IgD-negative memory B cell (primary cell): ENCODE measurements around the gene UBE2B. TPM values are rescaled to one million over a fixed set of nuclear protein-coding genes. Genes with fewer than 3 reads are reported as not detected.
A peak's percentile ranks its signal among the peaks of the same experiment; 100 is the strongest.
"Not testable (repeated sequence)": the region's sequence is repeated elsewhere in the genome, so short reads cannot be mapped to it uniquely, and the experiment has no call there.

Source experiments
- H3K27ac Mint-ChIP-seq, 3 donors: one replicate each; pipeline ENCODE4 v1.8.0; 2020 to 2022; ENCODE audit warnings: mild to moderate bottlenecking in 3 of 3, mixed read lengths in 3 of 3, moderate library complexity in 1 of 3
- H3K27me3 Mint-ChIP-seq: one replicate; pipeline ENCODE4 v1.8.0; 2021; ENCODE audit warnings: mixed read lengths
- H3K36me3 Mint-ChIP-seq: one replicate; pipeline ENCODE4 v1.8.0; 2020; ENCODE audit warnings: mild to moderate bottlenecking, mixed read lengths
- H3K4me1 Mint-ChIP-seq, 3 donors: one replicate each; pipeline ENCODE4 v1.8.0; 2020 to 2022; ENCODE audit warnings: mixed read lengths in 3 of 3, mild to moderate bottlenecking in 1 of 3
- H3K4me3 Mint-ChIP-seq, 4 donors: one replicate each; pipeline ENCODE4 v1.8.0; 2020 to 2022; ENCODE audit warnings: mild to moderate bottlenecking in 4 of 4, mixed read lengths in 4 of 4, moderate library complexity in 3 of 4
- H3K9me3 Mint-ChIP-seq, 3 donors: one replicate each; pipeline ENCODE4 v1.8.0; 2020 to 2021; ENCODE audit warnings: mixed read lengths in 3 of 3, mild to moderate bottlenecking in 1 of 3
- polyA plus RNA-seq: library from polyadenylated mRNA; unstranded; fragments of 300-500 nt; fragmentation: Illumina TruSeq; gene quantifications from one replicate; pipeline ENCODE4 v1.2.3, GENCODE V29; 2021

Gene UBE2B
- 65.2 TPM for polyA plus RNA-seq

- H3K4me1 Mint-ChIP-seq = peaks cover 36 to 42% (median 37%) of the 10 kb centered on the region in 3 donors
Measured at GRCh38 chr5:134370871-134371833, at the start of gene UBE2B. Gene UBE2B (plus strand): TSS chr5:134371569. CDS start chr5:134371596, 27 bp downstream.

GRCh38 chr5:134327327-134327726 is 44.0 kb upstream of the UBE2B start:
- Mint-ChIP-seq H3K27me3 (no peaks in the 10 kb centered on the region), H3K4me3 (peak overlapping the region in 2 of 4 donors; percentile 52 to 67), H3K27ac (no peak overlapping the region)

More at GRCh38 chr5:134370871-134371833, at the start of gene UBE2B:
- Mint-ChIP-seq H3K9me3 (no peaks in the 10 kb centered on the region), H3K27me3 (peaks cover 1% of the 10 kb centered on the region), H3K27ac (peak within 1 kb of the TSS; percentile 98 to 100 (median 100)), H3K36me3 (peaks cover 3% of the 10 kb centered on the region), H3K4me3 (peak within 1 kb of the TSS; percentile 90 to 99 (median 98))

GRCh38 chr5:134328619-134329018 is 42.8 kb upstream of the UBE2B start:
- Mint-ChIP-seq H3K27me3 (no peaks in the 10 kb centered on the region), H3K4me3 (peak overlapping the region in 1 of 4 donors; percentile 75), H3K4me1 (no peaks in the 10 kb centered on the region), H3K27ac (peak overlapping the region in 1 of 3 donors; percentile 34), H3K9me3 (peaks cover 5 to 21% (median 21%) of the 10 kb centered on the region in 3 donors), H3K36me3 (no peaks in the 10 kb centered on the region)

More at GRCh38 chr5:134327327-134327726, 44.0 kb upstream of the UBE2B start:
- Mint-ChIP-seq H3K4me1 (no peaks in the 10 kb centered on the region), H3K9me3 (peaks cover 5 to 18% (median 17%) of the 10 kb centered on the region in 3 donors), H3K36me3 (no peaks in the 10 kb centered on the region)

- not testable (repeated sequence) for H3K4me1 Mint-ChIP-seq, H3K4me3 Mint-ChIP-seq, H3K27me3 Mint-ChIP-seq, H3K27ac Mint-ChIP-seq
- Mint-ChIP-seq H3K9me3 (peaks cover 5 to 13% (median 12%) of the 10 kb centered on the region in 3 donors), H3K36me3 (peaks cover 10% of the 10 kb centered on the region)
Measured at GRCh38 chr5:134336833-134337232, 34.5 kb upstream of the UBE2B start.

GRCh38 chr5:134343500-134343899 is 27.9 kb upstream of the UBE2B start:
- H3K9me3 Mint-ChIP-seq, H3K27me3 Mint-ChIP-seq, H3K27ac Mint-ChIP-seq, H3K4me1 Mint-ChIP-seq, H3K36me3 Mint-ChIP-seq, H3K4me3 Mint-ChIP-seq: not testable (repeated sequence)

GRCh38 chr5:134345476-134345875 is 25.9 kb upstream of the UBE2B start:
- not testable (repeated sequence) for H3K36me3 Mint-ChIP-seq, H3K9me3 Mint-ChIP-seq, H3K27ac Mint-ChIP-seq, H3K4me3 Mint-ChIP-seq, H3K27me3 Mint-ChIP-seq, H3K4me1 Mint-ChIP-seq

- Mint-ChIP-seq H3K9me3 (no peaks in the 10 kb centered on the region), H3K27me3 (no peaks in the 10 kb centered on the region), H3K36me3 (peaks cover 4% of the 10 kb centered on the region), H3K27ac (no peak overlapping the region), H3K4me3 (no peak overlapping the region), H3K4me1 (no peaks in the 10 kb centered on the region)
Measured at GRCh38 chr5:134345996-134346395, 25.4 kb upstream of the UBE2B start.

- Mint-ChIP-seq H3K27ac (no peak overlapping the region), H3K27me3 (no peaks in the 10 kb centered on the region), H3K9me3 (no peaks in the 10 kb centered on the region), H3K4me1 (no peaks in the 10 kb centered on the region), H3K4me3 (no peak overlapping the region), H3K36me3 (peaks cover 15% of the 10 kb centered on the region)
Measured at GRCh38 chr5:134349463-134349862, 21.9 kb upstream of the UBE2B start.

GRCh38 chr5:134355681-134356080 is 15.7 kb upstream of the UBE2B start:
- Mint-ChIP-seq H3K27ac (no peak overlapping the region), H3K4me1 (no peaks in the 10 kb centered on the region), H3K36me3 (peaks cover 25% of the 10 kb centered on the region), H3K9me3 (no peaks in the 10 kb centered on the region), H3K27me3 (no peaks in the 10 kb centered on the region), H3K4me3 (no peak overlapping the region)

GRCh38 chr5:134365604-134366003 is 5.8 kb upstream of the UBE2B start:
- peak overlapping the region in 1 of 3 donors; percentile 63 for H3K27ac Mint-ChIP-seq
- no peak overlapping the region for H3K4me3 Mint-ChIP-seq
- peaks cover 13 to 22% (median 14%) of the 10 kb centered on the region in 3 donors for H3K4me1 Mint-ChIP-seq
- H3K27me3 Mint-ChIP-seq = no peaks in the 10 kb centered on the region
- H3K36me3 Mint-ChIP-seq = peaks cover 8% of the 10 kb centered on the region
- H3K9me3 Mint-ChIP-seq = no peaks in the 10 kb centered on the region

- Mint-ChIP-seq H3K4me1 (peaks cover 32 to 42% (median 38%) of the 10 kb centered on the region in 3 donors), H3K27ac (peak overlapping the region; percentile 98 to 100 (median 100)), H3K4me3 (peak overlapping the region; percentile 90 to 99 (median 98)), H3K36me3 (peaks cover 6% of the 10 kb centered on the region), H3K9me3 (no peaks in the 10 kb centered on the region), H3K27me3 (peaks cover 1% of the 10 kb centered on the region)
Measured at GRCh38 chr5:134370311-134370870, 978 bp upstream of the UBE2B start.

GRCh38 chr5:134371834-134372340 is 518 bp downstream of the UBE2B start:
- Mint-ChIP-seq H3K4me3 (peak overlapping the region; percentile 90 to 99 (median 98)), H3K27ac (peak overlapping the region; percentile 98 to 100 (median 100)), H3K27me3 (peaks cover 1% of the 10 kb centered on the region), H3K9me3 (no peaks in the 10 kb centered on the region), H3K36me3 (peaks cover 3% of the 10 kb centered on the region), H3K4me1 (peaks cover 32 to 37% (median 33%) of the 10 kb centered on the region in 3 donors)

GRCh38 chr5:134373633-134374032 is 2.3 kb downstream of the UBE2B start:
- H3K36me3 Mint-ChIP-seq, H3K9me3 Mint-ChIP-seq, H3K27me3 Mint-ChIP-seq: not testable (repeated sequence)
- peaks cover 29 to 39% (median 33%) of the 10 kb centered on the region in 3 donors for H3K4me1 Mint-ChIP-seq
- peak overlapping the region in 1 of 3 donors; percentile 98 for H3K27ac Mint-ChIP-seq
- H3K4me3 Mint-ChIP-seq = peak overlapping the region in 2 of 4 donors; percentile 90 to 98

GRCh38 chr5:134374232-134374631 is 2.9 kb downstream of the UBE2B start:
- Mint-ChIP-seq H3K27ac (peak overlapping the region in 1 of 3 donors; percentile 98), H3K36me3 (peaks cover 4% of the 10 kb centered on the region), H3K27me3 (peaks cover 1% of the 10 kb centered on the region), H3K4me3 (peak overlapping the region in 1 of 4 donors; percentile 33), H3K4me1 (peaks cover 29 to 39% (median 35%) of the 10 kb centered on the region in 3 donors), H3K9me3 (no peaks in the 10 kb centered on the region)

GRCh38 chr5:134380346-134380745 is 9.0 kb downstream of the UBE2B start:
- peaks cover 8 to 18% (median 17%) of the 10 kb centered on the region in 3 donors for H3K4me1 Mint-ChIP-seq
- H3K4me3 Mint-ChIP-seq = no peak overlapping the region
- no peaks in the 10 kb centered on the region for H3K9me3 Mint-ChIP-seq
- H3K27ac Mint-ChIP-seq = peak overlapping the region in 1 of 3 donors; percentile 23
- H3K27me3 Mint-ChIP-seq = no peaks in the 10 kb centered on the region
- H3K36me3 Mint-ChIP-seq = peaks cover 7% of the 10 kb centered on the region
